GM18858 (cell line): Measurements from ENCODE around the gene CXCL1.

Experiments used
- ATAC-seq: cut with Tn5 transposase; IDR thresholded peaks from one replicate; pipeline ENCODE4 v1.9.1; 2021; ENCODE audit not compliant: unreplicated experiment

The CXCL1 gene

GRCh38 chr4:73869130-73870055 lies at the start of gene CXCL1:
Gene CXCL1, plus strand, starts transcription at chr4:73869393. Its CDS starts 78 bp downstream, at chr4:73869471.
- ATAC-seq: no peak

- no peak for ATAC-seq
Observed at GRCh38 chr4:73821325-73821724, 47.9 kb upstream of the CXCL1 start.

- ATAC-seq: no peak
Observed at GRCh38 chr4:73822389-73822788, 46.8 kb upstream of the CXCL1 start.

GRCh38 chr4:73822812-73823504 lies 46.2 kb upstream of the CXCL1 start:
- ATAC-seq: no peak

- ATAC-seq: no peak
Observed at GRCh38 chr4:73823760-73824159, 45.4 kb upstream of the CXCL1 start.

- ATAC-seq: no peak
Observed at GRCh38 chr4:73828956-73829355, 40.2 kb upstream of the CXCL1 start.

- ATAC-seq: no peak
Observed at GRCh38 chr4:73831569-73831968, 37.6 kb upstream of the CXCL1 start.

GRCh38 chr4:73832651-73833237 lies 36.4 kb upstream of the CXCL1 start:
- ATAC-seq: no peak

- no peak for ATAC-seq
Observed at GRCh38 chr4:73836373-73837279, 32.6 kb upstream of the CXCL1 start, which contains the start of gene CXCL6. Gene CXCL6, plus strand, starts transcription at chr4:73836678. Its CDS starts 73 bp downstream, at chr4:73836751.

GRCh38 chr4:73839071-73839470 lies 30.1 kb upstream of the CXCL1 start:
- ATAC-seq: no peak

- ATAC-seq: no peak
Observed at GRCh38 chr4:73839715-73840114, 29.5 kb upstream of the CXCL1 start.

GRCh38 chr4:73841243-73841925 lies 27.8 kb upstream of the CXCL1 start:
- no peak for ATAC-seq

- ATAC-seq: no peak
Observed at GRCh38 chr4:73842696-73843095, 26.5 kb upstream of the CXCL1 start.

GRCh38 chr4:73843369-73843768 lies 25.8 kb upstream of the CXCL1 start:
- ATAC-seq: no peak

GRCh38 chr4:73844345-73844744 lies 24.8 kb upstream of the CXCL1 start:
- ATAC-seq: no peak

GRCh38 chr4:73844806-73845205 lies 24.4 kb upstream of the CXCL1 start:
- ATAC-seq: no peak

GRCh38 chr4:73847526-73848182 lies 21.5 kb upstream of the CXCL1 start:
- no peak for ATAC-seq

- ATAC-seq: no peak
Observed at GRCh38 chr4:73848183-73848777, 20.9 kb upstream of the CXCL1 start.
